ENCODE measurements around the gene PDE7B. TPM values are rescaled to one million over a fixed set of nuclear protein-coding genes. Genes with fewer than 3 reads are reported as not detected.

Gene PDE7B
- total and polyA plus RNA-seq, 9 of the 15 experiments (the other 6 are each of a cell fraction or from before 2014, with no cell fraction given), result 0.01 TPM; not detected in 8

DNA sequence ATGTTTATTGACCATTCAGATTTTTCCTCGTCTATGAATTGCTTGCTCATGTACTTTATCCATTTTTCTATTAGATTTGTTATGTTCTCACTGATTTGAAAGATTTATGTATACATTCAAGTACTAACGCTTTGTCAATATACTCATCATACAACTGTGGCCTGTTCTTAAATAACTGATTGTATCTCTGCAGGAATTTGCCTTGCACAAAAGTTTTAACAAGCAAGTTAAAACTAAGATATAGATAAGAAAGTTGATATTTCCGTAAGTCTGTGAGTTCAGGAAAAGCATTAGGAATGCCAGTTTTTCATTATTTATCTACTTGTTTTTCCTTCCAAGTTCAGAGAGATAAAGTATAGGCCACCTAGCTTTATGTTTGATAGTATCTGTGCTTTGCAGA lies 95.2 kb downstream of the PDE7B start:
- CTCF ChIA-PET (ENCODE audit: low intra/inter-chr PET ratio), result no interaction called here
- in situ Hi-C loops (cut with MboI) (no loop called here), intact Hi-C loops (cut with micrococcal nuclease) (no loop called here)
- Histone ChIP-seq H3K9me1 (ENCODE audit: control insufficient read depth, insufficient read depth, low read length) (no peaks in the 10 kb centered on the region), H3K27me3 (ENCODE audit: control insufficient read depth in 2 of 2, insufficient read depth in 2 of 2, low read length in 2 of 2) (no peaks in the 10 kb centered on the region), H3K4me2 (ENCODE audit: insufficient read depth, low read length) (no peak overlapping the region), H3K4me3 (no peak overlapping the region), H3K9me3 (replicated peaks; ENCODE audit: control insufficient read depth, insufficient read depth, low read depth, low read length) (no peaks in the 10 kb centered on the region), H3K27ac (ENCODE audit: extremely low read depth, low read depth, low read length) (no peak overlapping the region), H3K79me2 (ENCODE audit: control insufficient read depth, insufficient read depth, low read length) (no peaks in the 10 kb centered on the region), H2AFZ (ENCODE audit: low read depth, low read length) (no peak overlapping the region), H3K4me1 (replicated peaks in 1 of 2; ENCODE audit: control insufficient read depth in 2 of 2, insufficient read depth in 2 of 2, low read length in 2 of 2) (no peaks in the 10 kb centered on the region), H3K9ac (ENCODE audit: insufficient read depth in 1 of 2, low read depth in 2 of 2, low read length in 2 of 2) (no peak overlapping the region), H3K36me3 (ENCODE audit: control insufficient read depth, insufficient read depth, low read length) (no peaks in the 10 kb centered on the region), H4K20me1 (replicated peaks; ENCODE audit: control insufficient read depth, insufficient read depth, low read length) (no peaks in the 10 kb centered on the region)
- ATAC-seq, result no peak
- no TSS peak for BruUV-seq (replicated peaks)
- DNase-seq (ENCODE audit: extremely low read depth in 1 of 4, low spot score in 3 of 4), result no peak
- no peak for FAIRE-seq
- WGBS (ENCODE audit: insufficient coverage, low coverage, missing lambda C conversion rate), result 3% methylated on average over 3 of the region's 3 CpGs
- POLR2A ChIA-PET, result no interaction called here
- TF ChIP-seq, protein P1, sequence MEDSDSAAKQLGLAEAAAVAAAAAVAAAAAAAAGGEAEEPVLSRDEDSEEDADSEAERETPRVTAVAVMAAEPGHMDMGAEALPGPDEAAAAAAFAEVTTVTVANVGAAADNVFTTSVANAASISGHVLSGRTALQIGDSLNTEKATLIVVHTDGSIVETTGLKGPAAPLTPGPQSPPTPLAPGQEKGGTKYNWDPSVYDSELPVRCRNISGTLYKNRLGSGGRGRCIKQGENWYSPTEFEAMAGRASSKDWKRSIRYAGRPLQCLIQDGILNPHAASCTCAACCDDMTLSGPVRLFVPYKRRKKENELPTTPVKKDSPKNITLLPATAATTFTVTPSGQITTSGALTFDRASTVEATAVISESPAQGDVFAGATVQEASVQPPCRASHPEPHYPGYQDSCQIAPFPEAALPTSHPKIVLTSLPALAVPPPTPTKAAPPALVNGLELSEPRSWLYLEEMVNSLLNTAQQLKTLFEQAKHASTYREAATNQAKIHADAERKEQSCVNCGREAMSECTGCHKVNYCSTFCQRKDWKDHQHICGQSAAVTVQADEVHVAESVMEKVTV (CRISPR knock-in tag; IDR thresholded peaks at IDR 0.05), result no peak
- TF ChIP-seq ZNF445 (CRISPR knock-in tag; IDR thresholded peaks at IDR 0.05; ENCODE audit: low read depth), result no peak
- no peak for TF ChIP-seq FOXK1 (CRISPR knock-in tag; IDR thresholded peaks at IDR 0.05; ENCODE audit: borderline replicate concordance)
- TF ChIP-seq RBM14 (IDR thresholded peaks at IDR 0.05; ENCODE audit: borderline replicate concordance, insufficient read depth, low read depth, low read length), result no peak
- no peak for TF ChIP-seq MAFK (IDR thresholded peaks at IDR 0.05; ENCODE audit: low read length)
- TF ChIP-seq CXXC5 (CRISPR knock-in tag; IDR thresholded peaks at IDR 0.05), result no peak
- TF ChIP-seq, protein P2, sequence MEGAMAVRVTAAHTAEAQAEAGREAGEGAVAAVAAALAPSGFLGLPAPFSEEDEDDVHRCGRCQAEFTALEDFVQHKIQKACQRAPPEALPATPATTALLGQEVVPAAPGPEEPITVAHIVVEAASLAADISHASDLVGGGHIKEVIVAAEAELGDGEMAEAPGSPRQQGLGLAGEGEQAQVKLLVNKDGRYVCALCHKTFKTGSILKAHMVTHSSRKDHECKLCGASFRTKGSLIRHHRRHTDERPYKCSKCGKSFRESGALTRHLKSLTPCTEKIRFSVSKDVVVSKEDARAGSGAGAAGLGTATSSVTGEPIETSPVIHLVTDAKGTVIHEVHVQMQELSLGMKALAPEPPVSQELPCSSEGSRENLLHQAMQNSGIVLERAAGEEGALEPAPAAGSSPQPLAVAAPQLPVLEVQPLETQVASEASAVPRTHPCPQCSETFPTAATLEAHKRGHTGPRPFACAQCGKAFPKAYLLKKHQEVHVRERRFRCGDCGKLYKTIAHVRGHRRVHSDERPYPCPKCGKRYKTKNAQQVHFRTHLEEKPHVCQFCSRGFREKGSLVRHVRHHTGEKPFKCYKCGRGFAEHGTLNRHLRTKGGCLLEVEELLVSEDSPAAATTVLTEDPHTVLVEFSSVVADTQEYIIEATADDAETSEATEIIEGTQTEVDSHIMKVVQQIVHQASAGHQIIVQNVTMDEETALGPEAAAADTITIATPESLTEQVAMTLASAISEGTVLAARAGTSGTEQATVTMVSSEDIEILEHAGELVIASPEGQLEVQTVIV (CRISPR knock-in tag; IDR thresholded peaks at IDR 0.05; ENCODE audit: borderline replicate concordance), result no peak
- no peak for TF ChIP-seq CC2D1A (IDR thresholded peaks at IDR 0.05)
- TF ChIP-seq, protein P3, sequence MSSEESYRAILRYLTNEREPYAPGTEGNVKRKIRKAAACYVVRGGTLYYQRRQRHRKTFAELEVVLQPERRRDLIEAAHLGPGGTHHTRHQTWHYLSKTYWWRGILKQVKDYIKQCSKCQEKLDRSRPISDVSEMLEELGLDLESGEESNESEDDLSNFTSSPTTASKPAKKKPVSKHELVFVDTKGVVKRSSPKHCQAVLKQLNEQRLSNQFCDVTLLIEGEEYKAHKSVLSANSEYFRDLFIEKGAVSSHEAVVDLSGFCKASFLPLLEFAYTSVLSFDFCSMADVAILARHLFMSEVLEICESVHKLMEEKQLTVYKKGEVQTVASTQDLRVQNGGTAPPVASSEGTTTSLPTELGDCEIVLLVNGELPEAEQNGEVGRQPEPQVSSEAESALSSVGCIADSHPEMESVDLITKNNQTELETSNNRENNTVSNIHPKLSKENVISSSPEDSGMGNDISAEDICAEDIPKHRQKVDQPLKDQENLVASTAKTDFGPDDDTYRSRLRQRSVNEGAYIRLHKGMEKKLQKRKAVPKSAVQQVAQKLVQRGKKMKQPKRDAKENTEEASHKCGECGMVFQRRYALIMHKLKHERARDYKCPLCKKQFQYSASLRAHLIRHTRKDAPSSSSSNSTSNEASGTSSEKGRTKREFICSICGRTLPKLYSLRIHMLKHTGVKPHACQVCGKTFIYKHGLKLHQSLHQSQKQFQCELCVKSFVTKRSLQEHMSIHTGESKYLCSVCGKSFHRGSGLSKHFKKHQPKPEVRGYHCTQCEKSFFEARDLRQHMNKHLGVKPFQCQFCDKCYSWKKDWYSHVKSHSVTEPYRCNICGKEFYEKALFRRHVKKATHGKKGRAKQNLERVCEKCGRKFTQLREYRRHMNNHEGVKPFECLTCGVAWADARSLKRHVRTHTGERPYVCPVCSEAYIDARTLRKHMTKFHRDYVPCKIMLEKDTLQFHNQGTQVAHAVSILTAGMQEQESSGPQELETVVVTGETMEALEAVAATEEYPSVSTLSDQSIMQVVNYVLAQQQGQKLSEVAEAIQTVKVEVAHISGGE (CRISPR knock-in tag; IDR thresholded peaks at IDR 0.05), result no peak
- no peak for TF ChIP-seq ASH1L (IDR thresholded peaks at IDR 0.05; ENCODE audit: borderline replicate concordance, low read depth, partially characterized antibody)
- TF ChIP-seq ZNF146 (CRISPR knock-in tag; IDR thresholded peaks at IDR 0.05; ENCODE audit: unreplicated experiment), result no peak
